Body of pancreas (tissue), 4 donors: ENCODE results near the gene CUL5.

ENCODE experiments used
- CTCF ChIP-seq, 7 experiments: fragments of 450-650 bp in 4 of 7; fragments of 200-600 bp in 3 of 7; sonication (generic) in 3 of 7; IDR thresholded peaks; one replicate each; pipeline ENCODE4 v1.5.1; 2016 to 2019; ENCODE audit warnings: antibody characterized with exemption in 7 of 7
- POLR2A ChIP-seq, 3 donors: fragments of 450-650 bp; IDR thresholded peaks; one replicate each; pipeline ENCODE4 v1.6.1; 2016; ENCODE audit warnings: antibody characterized with exemption in 3 of 3, mild to moderate bottlenecking in 2 of 3

- TF ChIP-seq CTCF (IDR thresholded peaks at IDR 0.05) (no peak), POLR2A (IDR thresholded peaks at IDR 0.05) (no peak)
Observed at GRCh38 chr11:108144615-108145014, 135.9 kb downstream of the CUL5 start.
